Ishikawa (cell line): Measurements from ENCODE around the gene CCDC174.

Experiments
- CEBPB ChIP-seq: IDR thresholded peaks from 2 replicates; pipeline ENCODE4 v1.6.1; 2012
- CREB1 ChIP-seq: IDR thresholded peaks from 2 replicates; pipeline ENCODE4 v1.6.1; 2012; ENCODE audit warnings: low read depth
- EGR1 ChIP-seq: IDR thresholded peaks from 2 replicates; pipeline ENCODE4 v1.6.1; 2012
- EP300 ChIP-seq: IDR thresholded peaks from 2 replicates; pipeline ENCODE4 v1.6.1; 2012; ENCODE audit warnings: borderline replicate concordance
- FOXM1 ChIP-seq: IDR thresholded peaks from 2 replicates; pipeline ENCODE4 v1.6.1; 2012; ENCODE audit warnings: low read depth, borderline replicate concordance
- NFIC ChIP-seq: IDR thresholded peaks from 2 replicates; pipeline ENCODE4 v1.6.1; 2012
- RAD21 ChIP-seq: IDR thresholded peaks from 2 replicates; pipeline ENCODE4 v1.6.1; 2012; ENCODE audit warnings: low read depth
- TAF1 ChIP-seq: IDR thresholded peaks from 2 replicates; pipeline ENCODE4 v1.6.1; 2012; ENCODE audit warnings: low read depth, mild to moderate bottlenecking
- TCF12 ChIP-seq: IDR thresholded peaks from 2 replicates; pipeline ENCODE4 v1.6.1; 2012; ENCODE audit warnings: low read depth
- TEAD4 ChIP-seq: IDR thresholded peaks from 2 replicates; pipeline ENCODE4 v1.6.1; 2012
- USF1 ChIP-seq: IDR thresholded peaks from 2 replicates; pipeline ENCODE4 v1.6.1; 2012
- YY1 ChIP-seq: IDR thresholded peaks from 2 replicates; pipeline ENCODE4 v1.6.1; 2012; ENCODE audit warnings: low read depth
- ZBTB7A ChIP-seq: IDR thresholded peaks from 2 replicates; pipeline ENCODE4 v1.6.1; 2012; ENCODE audit warnings: low read depth
- TF ChIP-seq, protein P1 (sequence below): IDR thresholded peaks from 2 replicates; pipeline ENCODE4 v1.6.1; 2012
- TF ChIP-seq, protein P2 (sequence below): IDR thresholded peaks from 2 replicates; pipeline ENCODE4 v1.6.1; 2012; ENCODE audit warnings: low read depth, mild to moderate bottlenecking

Gene CCDC174

DNA sequence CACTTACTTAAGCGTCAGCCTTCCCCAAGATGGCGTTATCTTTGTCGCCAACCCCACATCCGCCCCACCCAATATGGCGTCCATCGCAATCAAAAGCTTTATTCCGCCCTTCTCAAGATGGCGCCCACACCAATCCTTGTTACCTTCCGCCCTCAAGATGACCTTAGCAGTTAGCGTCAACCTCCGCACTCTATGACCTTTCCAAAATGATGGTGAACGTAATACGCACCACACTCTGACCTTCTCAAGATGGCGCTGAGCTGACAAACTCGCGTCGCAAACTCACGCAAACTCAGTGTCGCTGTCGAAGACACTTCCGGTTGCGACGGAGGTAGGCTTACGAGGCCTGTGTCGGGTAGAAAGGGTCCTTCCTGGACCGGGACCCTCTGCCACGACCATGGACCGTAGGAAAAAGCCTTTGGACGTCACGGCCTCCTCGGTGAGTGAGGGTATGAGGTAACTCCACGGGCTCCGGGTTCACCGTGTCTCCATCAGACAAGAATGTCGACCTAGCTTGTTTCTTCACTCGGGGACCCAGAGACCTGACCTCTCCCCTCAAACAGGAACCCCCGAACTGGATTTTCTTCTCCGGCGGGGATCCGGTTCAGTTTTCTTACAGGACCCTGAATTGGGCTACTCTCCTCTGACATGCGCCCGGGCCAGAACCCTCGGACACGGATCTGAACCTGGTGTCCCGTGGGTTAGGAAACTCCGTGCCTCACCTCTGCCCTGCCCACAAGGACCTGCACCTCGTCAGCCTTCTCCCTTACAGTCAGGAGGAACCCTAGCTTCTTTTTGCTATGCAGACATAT lies at the start of gene CCDC174:
Gene CCDC174 (plus strand): TSS at position 323 of the 812 bp plus-strand sequence. CDS start 75 bp downstream, at position 398.
- TF ChIP-seq, protein P1, sequence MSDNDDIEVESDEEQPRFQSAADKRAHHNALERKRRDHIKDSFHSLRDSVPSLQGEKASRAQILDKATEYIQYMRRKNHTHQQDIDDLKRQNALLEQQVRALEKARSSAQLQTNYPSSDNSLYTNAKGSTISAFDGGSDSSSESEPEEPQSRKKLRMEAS, result peak; percentile 80
- TF ChIP-seq FOXM1, result no peak
- peak; percentile 100 for TF ChIP-seq YY1
- TF ChIP-seq ZBTB7A, result peak; percentile 32; the same call in 1 of the 2 replicates
- TF ChIP-seq CEBPB, result no peak; the same call in 1 of the 2 replicates
- peak; percentile 35; the same call in 1 of the 2 replicates for TF ChIP-seq TEAD4
- peak; percentile 100 for TF ChIP-seq EGR1
- TF ChIP-seq EP300, result peak; percentile 22; the same call in 1 of the 2 replicates
- no peak for TF ChIP-seq RAD21
- TF ChIP-seq, protein P2, sequence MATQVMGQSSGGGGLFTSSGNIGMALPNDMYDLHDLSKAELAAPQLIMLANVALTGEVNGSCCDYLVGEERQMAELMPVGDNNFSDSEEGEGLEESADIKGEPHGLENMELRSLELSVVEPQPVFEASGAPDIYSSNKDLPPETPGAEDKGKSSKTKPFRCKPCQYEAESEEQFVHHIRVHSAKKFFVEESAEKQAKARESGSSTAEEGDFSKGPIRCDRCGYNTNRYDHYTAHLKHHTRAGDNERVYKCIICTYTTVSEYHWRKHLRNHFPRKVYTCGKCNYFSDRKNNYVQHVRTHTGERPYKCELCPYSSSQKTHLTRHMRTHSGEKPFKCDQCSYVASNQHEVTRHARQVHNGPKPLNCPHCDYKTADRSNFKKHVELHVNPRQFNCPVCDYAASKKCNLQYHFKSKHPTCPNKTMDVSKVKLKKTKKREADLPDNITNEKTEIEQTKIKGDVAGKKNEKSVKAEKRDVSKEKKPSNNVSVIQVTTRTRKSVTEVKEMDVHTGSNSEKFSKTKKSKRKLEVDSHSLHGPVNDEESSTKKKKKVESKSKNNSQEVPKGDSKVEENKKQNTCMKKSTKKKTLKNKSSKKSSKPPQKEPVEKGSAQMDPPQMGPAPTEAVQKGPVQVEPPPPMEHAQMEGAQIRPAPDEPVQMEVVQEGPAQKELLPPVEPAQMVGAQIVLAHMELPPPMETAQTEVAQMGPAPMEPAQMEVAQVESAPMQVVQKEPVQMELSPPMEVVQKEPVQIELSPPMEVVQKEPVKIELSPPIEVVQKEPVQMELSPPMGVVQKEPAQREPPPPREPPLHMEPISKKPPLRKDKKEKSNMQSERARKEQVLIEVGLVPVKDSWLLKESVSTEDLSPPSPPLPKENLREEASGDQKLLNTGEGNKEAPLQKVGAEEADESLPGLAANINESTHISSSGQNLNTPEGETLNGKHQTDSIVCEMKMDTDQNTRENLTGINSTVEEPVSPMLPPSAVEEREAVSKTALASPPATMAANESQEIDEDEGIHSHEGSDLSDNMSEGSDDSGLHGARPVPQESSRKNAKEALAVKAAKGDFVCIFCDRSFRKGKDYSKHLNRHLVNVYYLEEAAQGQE, result no peak
- no peak for TF ChIP-seq USF1
- peak; percentile 90 for TF ChIP-seq TAF1
- peak; percentile 64; the same call in 1 of the 2 replicates for TF ChIP-seq TCF12
- TF ChIP-seq NFIC, result peak; percentile 28; the same call in 1 of the 2 replicates
- TF ChIP-seq CREB1, result peak; percentile 87

DNA sequence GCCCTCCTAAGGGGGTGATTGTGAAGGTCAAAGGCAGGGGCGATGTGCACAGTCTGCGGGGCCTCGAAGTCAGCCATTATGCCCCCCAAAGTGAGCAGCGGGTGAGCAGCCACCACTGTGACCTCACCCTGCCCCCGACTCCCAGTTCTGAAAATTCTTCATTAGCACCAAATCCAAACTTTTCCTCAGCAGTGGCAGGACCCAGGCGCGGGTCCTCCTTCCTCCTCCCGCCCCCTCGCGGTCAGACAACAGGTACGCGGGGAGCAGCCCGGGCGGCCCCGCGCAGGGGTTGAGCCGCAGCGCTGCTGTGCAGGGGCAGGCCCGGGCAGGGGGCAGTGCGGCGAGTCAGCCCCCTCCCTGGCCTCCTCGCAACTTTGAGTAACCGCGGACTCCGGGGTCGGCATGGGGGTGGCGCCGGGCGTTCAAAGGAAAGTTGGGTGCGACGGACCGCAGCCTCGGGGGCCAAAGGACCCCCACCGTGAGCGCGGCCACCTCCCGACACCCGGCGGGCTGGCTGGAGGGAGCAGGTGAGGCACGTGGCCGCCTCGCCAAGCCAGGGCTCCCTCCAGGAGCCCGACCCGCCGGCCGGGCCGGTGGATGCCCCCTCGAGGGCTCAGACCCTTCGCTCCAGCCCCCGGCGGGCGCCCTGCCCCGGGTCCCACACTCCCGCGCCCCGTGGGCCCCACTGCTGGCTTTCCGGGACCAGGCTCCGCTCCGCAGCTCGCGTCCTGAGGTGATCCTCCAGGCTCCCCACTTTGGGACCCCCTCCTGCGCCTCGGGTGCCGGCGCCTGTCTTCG lies 49.4 kb upstream of the CCDC174 start:
- TF ChIP-seq EP300 (no peak), TCF12 (no peak), TAF1 (no peak), TEAD4 (no peak), NFIC (no peak), EGR1 (no peak), USF1 (no peak), RAD21 (no peak), CREB1 (no peak)
- TF ChIP-seq, protein P2, result no peak

DNA sequence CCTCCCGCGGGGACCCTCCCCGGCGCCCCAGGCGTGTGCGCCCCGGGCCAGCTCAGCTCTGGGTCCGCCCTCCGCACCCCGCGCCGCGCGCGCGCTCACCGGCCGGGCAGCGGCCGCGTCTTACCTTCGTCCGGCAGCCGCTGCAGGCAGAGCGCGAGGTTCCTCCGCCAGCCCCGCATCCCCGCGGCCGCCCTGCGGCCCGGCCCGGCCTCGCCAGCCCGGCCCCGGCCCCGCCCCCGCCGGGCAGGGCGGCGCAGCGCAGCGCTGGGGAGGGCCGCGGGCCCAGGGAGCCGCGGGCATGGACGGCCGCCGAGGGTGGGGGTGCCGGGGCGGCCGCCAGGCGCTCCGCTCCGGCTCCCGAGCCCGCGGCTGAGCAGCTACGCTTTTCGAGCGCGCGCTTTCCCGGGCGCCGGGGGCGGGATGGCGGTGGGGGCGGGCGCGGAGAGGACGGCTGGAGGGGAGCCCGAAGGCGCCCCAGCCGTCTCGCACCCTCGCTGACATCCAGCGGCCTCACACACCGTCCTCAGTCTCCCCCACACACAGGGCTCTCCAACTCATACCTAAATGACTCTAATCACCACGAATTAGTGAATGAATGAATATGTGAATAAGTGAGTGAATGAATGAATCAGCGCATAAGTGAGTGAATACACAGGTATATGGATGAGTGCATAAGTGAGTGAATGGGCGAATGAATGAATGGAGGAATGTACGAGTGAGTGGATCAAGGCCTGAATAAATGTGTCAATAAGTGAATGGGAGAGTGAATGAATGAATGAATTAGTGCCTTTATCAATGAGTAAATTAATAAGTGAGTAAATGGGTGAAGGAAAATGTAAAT lies 48.5 kb upstream of the CCDC174 start:
- TF ChIP-seq EP300, result no peak
- TF ChIP-seq, protein P1, result no peak
- TF ChIP-seq CEBPB, result no peak
- TF ChIP-seq YY1, result no peak
- TF ChIP-seq, protein P2, result no peak
